ENCODE measurements around the gene SPECC1.
A peak's percentile ranks its signal among the peaks of the same experiment; 100 is the strongest.
"Not testable (repeated sequence)": the region's sequence is repeated elsewhere in the genome, so short reads cannot be mapped to it uniquely, and the experiment has no call there.

SPECC1 gene

DNA sequence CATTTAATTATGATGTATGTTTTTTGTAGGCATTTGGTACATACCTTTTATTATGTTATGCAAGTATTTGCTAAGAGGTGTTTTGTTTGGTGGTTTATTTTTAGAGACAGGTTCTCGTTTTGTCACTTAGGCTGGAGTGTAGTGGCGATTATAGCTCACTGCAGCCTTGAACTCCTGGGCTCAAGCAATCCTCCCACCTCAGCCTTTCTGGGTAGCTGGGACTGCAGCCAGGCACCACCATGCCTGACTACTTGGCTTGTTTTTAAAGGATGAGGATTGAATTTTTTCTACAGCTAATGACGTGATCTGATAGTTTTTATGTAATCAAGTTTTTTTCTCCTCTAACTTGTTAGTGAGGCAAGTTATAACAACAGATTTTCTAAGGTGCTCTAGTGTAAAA lies 199.6 kb downstream of the SPECC1 start:
- DNase-seq (ENCODE audit: low read depth in 2 of 2): no peak

DNA sequence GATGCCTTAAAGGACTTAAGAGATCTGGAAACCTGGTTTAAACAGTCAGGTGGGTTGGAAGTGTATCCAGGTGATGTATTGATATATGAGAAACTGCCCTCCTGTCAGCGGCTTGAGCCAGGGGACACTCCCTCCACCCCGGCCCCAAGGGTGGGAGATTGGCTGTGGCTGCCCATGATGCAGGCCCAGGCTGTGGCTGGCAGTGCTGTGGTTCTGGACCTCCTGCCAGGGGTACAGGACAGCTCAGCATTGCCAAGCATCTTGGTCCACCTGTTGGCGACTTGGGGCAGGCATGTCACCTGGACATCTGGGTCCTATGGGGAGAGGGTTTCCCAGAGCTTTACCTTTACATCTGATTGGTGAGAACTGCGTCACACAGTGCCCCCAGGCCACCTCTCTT lies 201.0 kb downstream of the SPECC1 start:
- DNase-seq (ENCODE audit: low read depth in 2 of 2): no peak

DNA sequence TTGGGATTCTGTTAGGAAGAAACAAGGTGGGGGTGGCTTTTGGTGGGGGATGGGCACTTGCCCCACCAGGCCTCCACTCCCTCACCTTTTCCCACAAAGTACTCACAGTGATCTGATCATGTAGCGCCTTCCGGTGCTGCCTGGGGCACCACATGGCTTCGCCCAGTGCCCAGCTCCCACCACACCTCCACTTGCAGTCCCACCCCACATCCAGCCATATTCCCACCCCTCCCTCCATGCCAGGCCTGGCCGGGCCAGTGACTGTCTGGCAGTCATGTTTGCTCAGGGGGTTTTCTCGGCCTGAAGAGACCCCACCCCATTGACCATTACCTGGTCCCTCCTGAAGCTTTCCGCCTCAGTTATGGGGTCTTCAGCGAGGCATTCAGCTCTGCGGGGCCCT lies 201.5 kb downstream of the SPECC1 start:
- DNase-seq (ENCODE audit: low read depth in 2 of 2): no peak

DNA sequence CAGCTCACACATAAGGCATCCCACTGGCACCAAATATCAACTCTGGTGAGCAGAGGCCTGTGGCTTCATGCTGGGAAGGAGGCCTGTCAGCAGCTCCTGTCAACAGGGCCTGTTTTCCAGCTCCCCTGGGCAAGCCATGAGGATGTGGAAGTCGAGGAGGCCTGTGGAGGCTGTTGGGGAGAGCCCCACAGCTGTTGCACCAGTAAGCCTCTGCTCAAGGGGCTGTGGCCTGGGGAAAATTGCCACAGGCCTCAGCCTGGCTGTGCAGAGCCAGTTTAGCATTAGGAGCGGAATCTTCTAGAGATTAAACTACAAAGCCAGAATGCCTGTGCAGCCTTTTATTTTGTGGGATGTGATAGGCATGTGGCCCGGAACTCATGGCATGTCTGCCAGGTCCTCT lies 202.1 kb downstream of the SPECC1 start:
- DNase-seq (ENCODE audit: low read depth in 2 of 2): no peak

DNA sequence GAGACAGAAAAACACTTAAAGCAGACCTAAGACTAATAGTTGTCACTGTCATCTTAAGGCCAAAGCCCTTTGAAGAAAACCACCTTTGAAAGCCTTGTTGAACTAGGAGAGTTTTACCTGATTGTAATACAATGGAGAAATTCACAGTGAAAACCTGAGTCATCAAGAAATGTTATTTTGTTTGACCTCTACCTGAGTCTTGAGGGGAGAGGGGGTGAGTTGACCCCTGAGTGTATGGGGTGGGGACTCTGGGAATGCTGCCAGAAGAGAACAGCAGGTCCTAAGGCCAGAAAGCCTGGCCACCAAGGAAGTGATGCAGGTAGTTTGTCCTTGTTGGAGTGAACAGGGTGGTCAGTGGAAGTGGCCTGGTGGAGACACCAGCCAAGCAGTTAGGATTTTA lies 204.3 kb downstream of the SPECC1 start:
- DNase-seq (ENCODE audit: low read depth in 2 of 2): no peak

DNA sequence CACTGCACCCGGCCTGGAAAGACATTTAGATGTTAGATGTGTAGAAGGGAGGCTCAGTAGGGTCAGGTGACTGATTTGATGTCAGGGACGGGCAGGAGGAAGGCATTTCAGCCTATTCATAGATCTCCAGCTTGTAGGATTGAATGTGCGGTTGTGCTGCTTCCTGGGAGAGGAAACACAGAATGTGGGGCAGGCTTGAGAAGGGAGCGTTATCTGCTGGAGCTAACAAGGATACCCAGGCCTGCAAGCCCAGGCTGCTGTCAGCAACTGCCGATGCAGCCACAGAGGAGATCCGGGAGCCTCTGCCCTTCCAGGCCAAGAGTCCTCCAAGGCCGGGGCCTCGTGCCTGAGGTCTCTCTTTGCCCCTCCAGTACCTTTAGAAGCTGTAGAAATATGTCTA lies 205.6 kb downstream of the SPECC1 start:
- DNase-seq (ENCODE audit: low read depth in 2 of 2): no peak

DNA sequence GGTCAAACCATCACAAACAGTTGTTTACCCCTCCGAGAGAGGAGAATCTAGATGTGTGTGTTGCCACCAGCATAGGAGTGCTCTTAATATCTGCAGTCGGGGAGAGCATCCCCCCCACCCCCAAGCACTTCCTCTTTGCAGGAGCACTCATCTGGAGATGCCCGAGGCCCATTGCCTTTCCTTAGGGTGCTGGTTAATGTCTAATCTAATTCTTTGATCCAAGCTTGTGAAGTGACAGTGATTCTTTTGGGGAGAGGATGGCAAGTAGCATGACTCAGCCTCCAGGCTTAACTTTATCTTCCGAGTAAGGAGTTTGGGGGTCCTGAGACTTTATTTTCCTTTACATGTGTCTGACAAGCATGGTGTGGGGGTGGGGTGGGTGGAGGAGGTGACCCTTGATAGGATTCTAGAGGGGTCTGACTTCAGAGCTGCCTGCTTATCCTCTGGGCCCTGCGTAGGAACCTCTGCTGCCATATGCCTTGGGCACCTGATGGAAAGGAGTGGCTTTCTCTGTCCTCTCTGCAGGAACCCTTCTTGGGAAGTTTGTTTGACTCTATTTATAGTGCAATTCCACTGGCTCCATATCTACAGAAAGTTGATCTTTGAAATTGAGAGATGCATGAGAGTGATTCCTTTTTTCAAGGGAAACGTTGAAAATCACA lies 207.1 kb downstream of the SPECC1 start:
- DNase-seq (ENCODE audit: low read depth in 2 of 2): no peak

DNA sequence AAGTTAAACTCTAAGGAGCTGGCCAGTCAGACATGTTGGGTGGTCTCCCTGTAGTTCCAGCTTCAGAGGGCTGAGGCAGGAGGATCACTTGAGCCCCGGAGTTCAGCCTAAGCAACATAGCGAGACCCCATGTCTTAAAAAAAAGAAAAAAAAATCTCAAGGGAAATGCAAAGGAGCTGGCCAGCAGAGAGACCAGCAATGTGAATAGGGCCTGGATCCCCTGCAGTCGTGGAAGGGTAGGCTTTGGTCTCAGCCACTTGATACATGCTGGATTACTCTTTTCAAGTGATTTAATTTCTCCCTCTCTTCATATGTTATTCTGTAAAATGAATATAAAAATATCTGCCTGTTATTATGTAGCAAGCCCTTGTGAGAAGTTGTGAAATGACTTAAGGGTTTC lies 207.7 kb downstream of the SPECC1 start:
- no peak for DNase-seq (ENCODE audit: low read depth in 2 of 2)

DNA sequence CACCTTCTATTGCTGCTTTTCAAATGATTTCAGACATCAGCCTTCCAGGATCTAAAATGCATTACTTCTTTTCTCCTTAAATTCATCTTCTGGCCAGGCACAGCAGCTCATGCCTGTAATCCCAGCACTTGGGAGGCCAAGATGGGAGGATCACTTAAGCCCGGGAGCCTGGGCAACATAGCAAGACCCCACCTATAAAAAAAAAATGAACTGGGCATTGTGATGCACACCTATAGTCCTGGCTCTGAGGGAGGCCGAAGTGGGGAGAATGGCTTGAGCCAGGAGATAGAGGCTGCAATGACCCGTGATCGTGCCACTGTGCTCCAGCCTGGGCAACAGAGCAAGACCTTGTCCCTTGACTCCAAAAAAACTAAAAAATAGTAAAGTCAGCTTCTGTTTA lies 208.5 kb downstream of the SPECC1 start:
- DNase-seq (ENCODE audit: low read depth in 2 of 2): no peak

DNA sequence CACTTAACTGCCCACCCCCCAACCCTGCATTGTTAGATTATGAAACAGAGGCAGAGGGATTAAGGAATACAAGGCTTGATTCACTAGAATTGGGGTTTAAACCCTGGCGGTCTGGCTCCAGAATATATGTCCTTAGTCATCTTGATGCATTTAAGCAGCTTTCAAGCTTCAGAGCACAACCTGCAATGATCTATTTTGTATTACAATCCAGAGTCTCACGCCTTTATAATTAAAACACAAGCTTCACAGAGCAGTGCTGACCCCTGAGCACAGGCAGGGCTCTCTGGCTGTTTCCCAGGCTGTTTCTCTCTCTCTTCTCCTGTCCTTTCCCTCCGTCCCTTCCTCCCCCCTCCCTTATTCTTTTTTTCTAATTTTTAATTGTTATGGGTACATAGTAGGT lies 209.1 kb downstream of the SPECC1 start:
- DNase-seq (ENCODE audit: low read depth in 2 of 2): no peak

DNA sequence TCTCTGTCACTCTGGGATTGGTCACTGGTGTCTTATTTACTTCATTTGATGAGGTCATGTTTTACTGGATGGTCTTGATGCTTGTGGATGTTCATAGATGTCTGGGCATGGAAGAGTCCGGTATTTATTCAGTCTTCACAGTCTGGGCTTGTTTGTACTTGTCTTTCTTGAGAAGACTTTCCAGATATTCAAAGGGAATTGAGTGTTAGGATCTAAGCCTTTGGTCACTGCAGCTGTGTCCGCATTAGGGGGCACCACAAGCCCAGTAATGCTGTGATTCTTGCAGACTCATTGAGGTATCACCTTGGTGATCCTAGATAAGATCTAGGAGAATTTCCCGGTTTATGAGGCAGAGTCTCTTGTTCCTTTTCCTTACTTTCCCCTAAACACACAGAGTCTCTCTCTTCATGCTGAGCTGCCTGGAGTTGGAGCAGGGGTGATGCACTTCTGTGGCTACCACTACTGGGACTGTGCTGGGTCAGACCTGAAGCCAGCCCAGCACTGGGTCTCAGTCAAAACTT lies 214.7 kb downstream of the SPECC1 start:
- no peak for DNase-seq (ENCODE audit: low read depth in 2 of 2)

DNA sequence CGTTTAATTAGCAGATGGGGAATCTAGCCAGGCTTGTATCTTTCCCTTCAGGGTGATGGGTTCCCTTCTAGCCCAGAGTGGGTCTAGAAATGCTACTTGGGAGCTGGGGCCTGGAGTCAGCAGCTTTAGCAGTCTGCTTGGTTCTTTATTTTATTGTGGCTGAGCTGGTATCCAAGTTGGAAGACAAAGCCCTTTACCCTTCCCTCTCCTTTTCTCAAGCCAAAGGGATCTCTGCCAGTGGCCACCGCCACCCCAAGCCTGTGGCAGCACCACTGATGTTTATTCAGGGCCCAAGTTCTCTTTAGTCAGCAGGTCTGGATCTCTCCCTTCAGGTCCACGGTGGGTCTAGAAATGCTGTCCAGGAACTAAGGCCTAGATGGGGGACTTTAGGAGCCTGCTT lies 215.2 kb downstream of the SPECC1 start:
- no peak for DNase-seq (ENCODE audit: low read depth in 2 of 2)

DNA sequence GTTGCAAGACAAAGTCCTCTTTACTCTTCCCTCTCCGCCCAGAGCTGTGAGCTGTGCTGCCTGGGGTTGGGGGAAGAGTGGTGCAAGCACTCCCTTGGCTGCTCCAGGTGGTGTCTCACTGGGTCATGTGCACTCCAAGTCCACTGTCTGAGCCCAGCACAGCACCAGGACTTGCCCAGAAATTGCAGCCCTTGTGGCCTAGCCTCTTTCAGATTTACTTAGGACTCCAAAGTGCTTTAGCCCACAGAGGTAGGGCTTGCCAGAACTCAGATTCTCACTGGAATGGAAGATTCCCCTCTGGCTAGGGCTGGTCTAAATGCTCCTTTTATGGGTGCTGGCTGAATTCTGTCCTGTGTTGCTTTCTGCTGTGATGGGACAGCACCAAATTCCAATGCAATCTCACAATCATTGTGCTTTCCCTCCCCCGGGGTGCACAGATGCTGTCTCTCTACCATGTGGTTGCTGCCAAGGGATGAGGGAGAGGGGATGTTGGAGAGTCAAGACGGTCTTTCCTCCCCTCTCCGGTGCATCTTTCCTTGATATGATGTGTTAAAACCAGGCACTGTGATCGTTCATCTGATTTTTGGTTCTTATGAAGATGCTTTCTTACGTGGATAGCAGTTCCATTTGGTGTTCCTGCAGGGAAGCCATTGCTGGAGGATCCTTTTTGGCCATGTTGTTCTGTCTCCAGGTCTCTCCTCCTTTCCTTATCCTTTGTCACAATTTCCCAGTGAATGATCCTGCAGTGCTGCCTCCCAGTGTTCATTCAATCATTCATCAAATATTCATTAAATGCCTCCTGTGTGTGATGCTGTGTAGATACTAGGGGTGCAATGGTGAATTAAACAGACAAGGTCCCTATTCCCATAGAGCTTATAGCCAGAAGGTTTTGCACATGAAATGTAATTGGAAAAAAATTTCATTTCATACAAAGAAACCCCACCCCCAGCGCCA lies 216.3 kb downstream of the SPECC1 start:
- no peak for DNase-seq (ENCODE audit: low read depth in 2 of 2)

DNA sequence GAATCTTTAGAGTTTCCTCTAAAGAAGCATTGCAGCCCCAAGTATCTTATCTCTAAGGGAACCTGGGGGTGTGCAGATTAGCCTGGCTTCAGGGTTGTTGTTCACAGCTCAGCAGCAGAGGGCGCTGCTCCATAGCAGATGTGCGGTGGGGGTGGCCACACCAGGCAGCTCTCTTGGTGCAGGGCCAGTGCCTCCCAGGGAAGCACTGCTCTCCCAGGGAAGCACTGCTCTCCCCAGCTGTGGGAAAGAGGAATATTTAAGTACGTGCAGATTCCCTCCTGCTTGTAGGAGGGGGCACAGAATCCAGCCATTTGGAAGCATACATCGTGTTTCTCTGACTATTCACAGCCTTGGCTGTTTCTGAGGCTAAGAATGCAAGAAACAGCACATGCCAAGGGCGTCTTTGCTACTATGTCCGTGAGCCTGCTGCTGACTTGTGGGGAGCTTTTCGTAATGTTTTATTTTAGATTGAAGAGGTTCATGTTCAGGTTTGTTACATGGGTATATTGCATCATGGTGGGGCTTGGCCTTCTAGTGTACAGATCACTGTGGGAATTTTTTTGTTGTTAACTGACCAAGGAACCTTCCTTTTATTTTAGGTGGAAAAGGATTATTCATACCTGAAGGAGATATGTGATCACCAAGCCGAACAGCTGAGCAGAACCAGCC lies 217.8 kb downstream of the SPECC1 start:
- DNase-seq (ENCODE audit: low read depth in 2 of 2): peak; percentile 42 to 54

DNA sequence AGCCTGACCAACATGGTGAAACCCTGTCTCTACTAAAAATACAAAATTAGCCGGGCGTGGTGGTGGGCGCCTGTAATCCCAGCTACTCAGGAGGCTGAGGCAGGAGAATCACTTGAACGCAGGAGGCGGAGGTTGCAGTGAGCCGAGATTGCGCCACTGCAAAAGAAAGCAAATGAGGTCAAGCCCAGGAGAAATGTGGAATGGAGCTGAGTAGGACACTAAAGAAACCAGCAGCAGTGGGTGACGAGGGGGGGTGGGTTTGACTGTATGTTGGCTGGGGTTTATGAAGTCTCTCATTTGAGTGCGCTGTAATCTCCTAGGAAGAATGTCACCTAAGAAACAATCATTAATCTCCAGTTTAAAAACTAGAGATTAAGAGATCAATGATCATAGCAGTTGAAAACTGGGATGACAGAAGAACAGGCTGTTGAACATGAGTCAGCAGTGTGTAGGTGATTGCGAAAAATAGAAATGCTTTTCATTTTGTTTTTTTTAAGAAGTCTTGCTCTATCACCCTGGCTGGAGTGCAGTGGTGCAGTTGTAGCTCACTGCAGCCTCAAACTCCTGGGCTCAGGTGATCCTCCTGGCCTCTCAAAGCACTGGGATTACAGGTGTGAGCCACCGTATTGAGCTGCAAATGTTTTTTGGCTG lies 218.7 kb downstream of the SPECC1 start:
- not testable (repeated sequence) for DNase-seq (ENCODE audit: low read depth in 2 of 2)

DNA sequence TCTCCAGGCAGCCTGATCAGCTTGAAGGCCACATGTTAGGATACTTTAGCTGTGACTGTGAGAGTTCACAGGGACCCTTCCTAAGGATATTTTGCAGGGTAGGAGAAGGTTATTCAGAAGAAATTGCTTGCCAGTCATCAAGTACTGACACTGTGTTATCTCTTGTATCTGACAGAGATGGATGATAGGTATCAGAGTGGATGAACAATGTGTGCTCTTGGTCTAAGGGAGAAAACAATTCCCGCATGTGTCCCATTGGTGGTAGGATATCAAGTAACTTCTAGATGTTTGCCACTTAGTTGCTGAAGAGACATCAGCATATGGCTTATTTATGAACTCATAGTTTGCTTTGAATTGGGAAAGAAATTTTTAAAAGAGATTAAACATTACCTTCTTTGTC lies 219.3 kb downstream of the SPECC1 start:
- no peak for DNase-seq (ENCODE audit: low read depth in 2 of 2)

DNA sequence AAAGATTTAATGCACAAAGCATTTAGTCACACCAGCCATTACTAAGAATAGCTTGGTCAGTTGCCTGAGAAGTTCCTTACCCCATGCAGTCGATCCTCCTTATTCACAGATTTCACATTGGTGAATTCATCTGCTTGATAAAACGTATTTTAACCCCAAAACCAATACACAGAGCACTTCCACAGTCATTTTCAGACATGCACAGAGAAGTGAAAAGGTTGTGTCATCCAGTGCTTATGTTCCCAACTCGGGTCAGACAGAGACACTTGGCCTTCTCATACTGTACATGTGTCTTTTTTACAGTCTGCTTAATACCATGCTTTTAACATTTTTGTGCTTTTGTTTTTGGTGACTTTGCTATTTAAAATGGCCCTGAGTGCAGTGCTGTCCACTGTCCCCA lies 219.7 kb downstream of the SPECC1 start:
- no peak for DNase-seq (ENCODE audit: low read depth in 2 of 2)

DNA sequence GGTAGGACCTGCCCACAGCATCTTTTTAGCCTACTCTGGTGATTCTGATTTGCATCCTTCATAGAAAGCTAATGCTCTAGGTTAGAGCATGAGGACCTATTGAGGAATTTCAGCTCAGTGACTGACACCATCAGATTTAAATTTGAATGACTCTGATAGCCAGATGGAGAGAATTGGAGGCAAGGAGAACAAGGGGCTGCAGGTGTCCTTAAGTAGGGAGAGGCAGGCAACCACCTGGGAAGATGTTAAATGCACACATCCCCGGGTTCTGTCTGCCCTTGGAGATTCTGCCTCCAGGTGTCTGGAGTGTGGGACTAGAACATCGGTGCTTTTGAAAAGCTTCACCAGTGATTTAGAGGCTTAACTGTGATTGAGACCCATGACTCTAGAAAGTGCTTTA lies 221.8 kb downstream of the SPECC1 start:
- DNase-seq (ENCODE audit: low read depth in 2 of 2): no peak

DNA sequence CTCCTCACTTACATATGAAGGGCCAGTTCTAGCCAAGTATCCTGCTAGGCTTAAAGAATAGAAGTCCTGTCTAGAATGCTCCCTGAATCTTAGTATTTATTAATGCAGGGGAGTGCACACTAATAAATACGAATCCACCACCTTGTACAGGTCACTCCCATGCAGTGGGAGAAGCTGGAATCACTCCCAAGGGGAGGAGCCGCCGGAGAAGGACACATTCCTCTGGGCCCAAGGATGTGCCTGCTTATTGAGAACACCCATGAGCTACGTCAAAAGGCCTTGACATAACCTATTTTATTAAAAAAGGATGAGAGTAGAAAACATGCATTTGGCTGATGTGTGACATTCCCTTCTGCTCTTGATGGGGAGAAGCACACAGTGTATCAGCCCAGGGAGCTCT lies 223.5 kb downstream of the SPECC1 start:
- DNase-seq (ENCODE audit: low read depth in 2 of 2): no peak

DNA sequence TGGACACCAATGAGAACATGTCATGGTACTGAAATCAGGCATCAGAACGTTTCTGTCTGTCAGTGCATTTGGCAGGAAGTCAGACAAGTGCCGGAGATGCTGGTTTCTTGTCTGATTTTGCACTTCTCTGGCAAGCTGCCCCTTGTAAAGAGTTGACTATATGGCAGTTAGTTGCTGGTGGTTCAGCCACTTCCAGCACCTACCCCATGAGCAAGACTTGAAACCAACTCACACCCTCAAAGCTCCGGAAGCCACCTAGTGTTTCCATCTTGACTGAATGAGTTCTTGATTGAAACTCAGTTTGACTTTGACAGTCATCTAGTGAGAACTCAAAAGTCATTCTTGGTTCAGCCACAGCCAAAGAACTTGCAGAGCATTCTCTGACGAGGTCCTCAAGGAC lies 225.1 kb downstream of the SPECC1 start:
- no peak for DNase-seq (ENCODE audit: low read depth in 2 of 2)

DNA sequence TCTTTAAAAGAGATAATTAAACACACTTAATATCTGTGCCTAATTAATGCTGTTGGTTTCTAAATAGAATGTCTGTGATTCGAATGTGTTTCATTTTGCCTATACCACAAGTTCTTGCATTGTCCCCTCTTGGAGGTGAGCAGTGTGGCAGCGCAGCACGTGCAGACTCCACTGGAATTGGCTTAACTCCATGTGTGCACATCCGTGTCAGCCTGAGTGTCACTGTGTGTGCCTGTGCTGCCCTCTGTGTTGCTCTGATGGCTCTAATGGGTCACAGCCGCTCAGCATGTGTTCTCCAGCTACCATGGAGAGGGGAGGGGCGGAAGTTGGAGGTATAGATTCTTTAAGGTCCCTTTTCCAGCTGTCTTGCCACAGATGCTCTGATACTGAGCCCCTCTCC lies 226.6 kb downstream of the SPECC1 start:
- no peak for DNase-seq (ENCODE audit: low read depth in 2 of 2)

Measured in activated CD8-positive, alpha-beta memory T cell treated with anti-CD3 and anti-CD28 coated beads for 4 hours (primary cell).